Activated B cell treated with CpG ODN at 0.5 μM for 24 hours (primary cell): Measurements from ENCODE around the gene FYN. TPM values are rescaled to one million over a fixed set of nuclear protein-coding genes. Genes with fewer than 3 reads are reported as not detected.

Source experiments
- ATAC-seq: fragments of 200-7000 bp; cut with Tn5 transposase; one replicate; pipeline ENCODE4 v1.10.0; 2021; ENCODE audit warnings: low read depth, mild to moderate bottlenecking, moderate library complexity
- CTCF ChIA-PET: fragments of 350-600 bp; sonication (Branson Sonifier 250); formaldehyde crosslinking; loops from one replicate; lab custom pipeline; 2021; ENCODE audit warnings: antibody characterized with exemption; lab: Charles Lee
- POLR2A ChIA-PET: fragments of 350-600 bp; sonication (Branson Sonifier 250); formaldehyde crosslinking; loops from one replicate; lab custom pipeline; 2021; ENCODE audit warnings: antibody characterized with exemption; lab: Charles Lee
- DNase-seq: peaks from one replicate; pipeline ENCODE4 v3.0.0; 2022
- H3K27ac Mint-ChIP-seq: one replicate; pipeline ENCODE4 v1.8.0; 2020; ENCODE audit warnings: mixed read lengths
- H3K27me3 Mint-ChIP-seq: one replicate; pipeline ENCODE4 v1.8.0; 2021; ENCODE audit warnings: mixed read lengths
- H3K36me3 Mint-ChIP-seq: one replicate; pipeline ENCODE4 v1.8.0; 2021; ENCODE audit warnings: low read depth, mixed read lengths
- H3K4me1 Mint-ChIP-seq: one replicate; pipeline ENCODE4 v1.8.0; 2021; ENCODE audit warnings: mixed read lengths
- H3K4me3 Mint-ChIP-seq: one replicate; pipeline ENCODE4 v1.8.0; 2020; ENCODE audit warnings: mild to moderate bottlenecking, mixed read lengths
- H3K9me3 Mint-ChIP-seq: one replicate; pipeline ENCODE4 v1.8.0; 2020; ENCODE audit warnings: mixed read lengths
- CTCF ChIP-seq: fragments of 200-600 bp; IDR thresholded peaks from one replicate; pipeline ENCODE4 v1.8.0; 2022; ENCODE audit warnings: antibody characterized with exemption, mild to moderate bottlenecking
- intact Hi-C: fragments of 100-400 bp; cut with micrococcal nuclease; formaldehyde crosslinking; loops from one replicate; pipeline ENCODE4 v1.15.1; 2024
- total RNA-seq: library from RNA; stranded (reverse); gene quantifications from 2 replicates; pipeline ENCODE4 v1.2.3, GENCODE V29; 2022

The FYN gene
- total RNA-seq, 1 donor from 2014 or later = 64.7 TPM

- Mint-ChIP-seq H3K27me3 (no peaks in the 10 kb centered on the region), H3K36me3 (no peaks in the 10 kb centered on the region), H3K4me3 (no peak overlapping the region), H3K4me1 (peaks cover 17% of the 10 kb centered on the region), H3K27ac (no peak overlapping the region), H3K9me3 (no peaks in the 10 kb centered on the region)
- ChIA-PET POLR2A (interaction anchor here (0.6 kb wide), 1 partner anchor 12 kb away, joined by 3 read pairs; no protein-coding TSS in a partner anchor), CTCF (no interaction called here)
- TF ChIP-seq CTCF = no peak
- DNase-seq (no peak), ATAC-seq (no peak)
- intact Hi-C loops = no loop called here
Observed at GRCh38 chr6:111857674-111858337, 15.4 kb downstream of the FYN start.

GRCh38 chr6:111855753-111856152 lies 17.5 kb downstream of the FYN start:
- POLR2A ChIA-PET = no interaction called here
- no peak for TF ChIP-seq CTCF
- no peaks in the 10 kb centered on the region for H3K27me3 Mint-ChIP-seq
- peaks cover 22% of the 10 kb centered on the region for H3K4me1 Mint-ChIP-seq
- no peak for ATAC-seq
- no peaks in the 10 kb centered on the region for H3K36me3 Mint-ChIP-seq
- DNase-seq = no peak
- intact Hi-C loops = no loop called here
- CTCF ChIA-PET = interaction anchor here (1.5 kb wide), 1 partner anchor 10 kb away, joined by 3 read pairs; no protein-coding TSS in a partner anchor
- no peak overlapping the region for H3K4me3 Mint-ChIP-seq
- no peaks in the 10 kb centered on the region for H3K9me3 Mint-ChIP-seq
- H3K27ac Mint-ChIP-seq = no peak overlapping the region

- ATAC-seq (no peak), DNase-seq (no peak)
- Mint-ChIP-seq H3K36me3 (no peaks in the 10 kb centered on the region), H3K4me3 (no peak overlapping the region), H3K4me1 (peaks cover 33% of the 10 kb centered on the region), H3K27ac (no peak overlapping the region), H3K9me3 (no peaks in the 10 kb centered on the region), H3K27me3 (no peaks in the 10 kb centered on the region)
- POLR2A ChIA-PET = no interaction called here
- no peak for TF ChIP-seq CTCF
- intact Hi-C loops = no loop called here
- CTCF ChIA-PET = interaction anchor here (1.5 kb wide), 1 partner anchor 9 kb away, joined by 3 read pairs; no protein-coding TSS in a partner anchor
Observed at GRCh38 chr6:111854683-111855082, 18.6 kb downstream of the FYN start.

GRCh38 chr6:111852725-111853124 lies 20.5 kb downstream of the FYN start:
- H3K36me3 Mint-ChIP-seq = no peaks in the 10 kb centered on the region
- H3K27ac Mint-ChIP-seq = no peak overlapping the region
- no peak overlapping the region for H3K4me3 Mint-ChIP-seq
- peaks cover 35% of the 10 kb centered on the region for H3K4me1 Mint-ChIP-seq
- intact Hi-C loops = no loop called here
- ATAC-seq (no peak), DNase-seq (no peak)
- POLR2A ChIA-PET = interaction anchor here (1.0 kb wide), 1 partner anchor 29 kb away, joined by 3 read pairs; no protein-coding TSS in a partner anchor
- CTCF ChIA-PET = no interaction called here
- no peaks in the 10 kb centered on the region for H3K27me3 Mint-ChIP-seq
- TF ChIP-seq CTCF = no peak
- no peaks in the 10 kb centered on the region for H3K9me3 Mint-ChIP-seq

DNA sequence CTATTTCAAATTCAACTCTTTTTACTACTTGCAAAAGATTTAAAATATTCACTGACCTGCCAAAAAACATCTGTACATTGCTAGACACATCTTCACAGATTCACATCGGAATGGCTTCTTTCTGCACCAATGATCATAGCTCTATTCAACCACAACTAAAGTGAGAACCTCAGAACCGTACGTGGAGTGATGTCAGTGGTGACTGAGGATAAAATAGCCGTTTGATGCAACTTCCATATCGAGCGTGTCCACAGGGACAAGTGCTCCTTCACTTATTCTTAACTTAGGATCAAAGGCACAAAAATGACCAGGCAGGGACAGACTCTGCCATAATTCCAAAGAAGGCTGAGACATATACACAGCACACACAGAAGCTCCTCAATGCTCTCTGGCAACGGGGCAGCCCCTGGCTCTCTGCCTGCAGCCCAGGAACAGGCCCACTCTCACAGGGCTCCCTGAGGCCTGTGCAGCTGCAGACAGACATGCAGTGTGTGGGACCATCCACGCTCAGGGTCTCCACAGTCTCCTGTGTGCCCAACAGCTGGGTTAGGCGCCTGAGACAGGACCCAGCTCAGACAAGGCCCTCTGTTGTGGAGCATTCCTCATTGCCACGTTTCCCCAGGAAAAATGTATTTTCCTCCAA lies 22.8 kb downstream of the FYN start:
- POLR2A ChIA-PET = interaction anchor here (1.2 kb wide), 1 partner anchor 23 kb away, joined by 7 read pairs; the partner anchor contains the start of gene FYN
- intact Hi-C loops = no loop called here
- no peaks in the 10 kb centered on the region for H3K9me3 Mint-ChIP-seq
- H3K36me3 Mint-ChIP-seq = no peaks in the 10 kb centered on the region
- no peak for DNase-seq
- TF ChIP-seq CTCF = no peak
- H3K27ac Mint-ChIP-seq = peak overlapping the region; percentile 36
- CTCF ChIA-PET = interaction anchor here (1.0 to 1.8 kb wide), 2 partner anchors 45 to 140 kb away, joined by 3 to 6 read pairs; no protein-coding TSS in a partner anchor
- H3K27me3 Mint-ChIP-seq = no peaks in the 10 kb centered on the region
- peak overlapping the region; percentile 26 for H3K4me3 Mint-ChIP-seq
- ATAC-seq = peak; percentile 35
- H3K4me1 Mint-ChIP-seq = peaks cover 29% of the 10 kb centered on the region
